G401 (cell line): Measurements from ENCODE around the gene CERKL. TPM values are rescaled to one million over a fixed set of nuclear protein-coding genes. Genes with fewer than 3 reads are reported as not detected.
A peak's percentile ranks its signal among the peaks of the same experiment; 100 is the strongest.

Source experiments
- DNase-seq: peaks from one replicate; pipeline ENCODE4 v3.0.0-alpha.2; 2015; ENCODE audit warnings: low spot score
- in situ Hi-C: cut with HindIII; loops from 2 replicates; pipeline ENCODE4 v1.10.0; 2016; ENCODE audit warnings: low sequenced_read_pairs, mixed read lengths
- total RNA-seq: library from RNA; depleted of rRNA; stranded (reverse); fragments of >200 nt; shearing (Covaris generic); gene quantifications from 2 replicates; pipeline ENCODE4 v1.2.3, GENCODE V29; 2014

CERKL gene
- total RNA-seq, 1 experiment from 2014 or later, result not detected

DNA sequence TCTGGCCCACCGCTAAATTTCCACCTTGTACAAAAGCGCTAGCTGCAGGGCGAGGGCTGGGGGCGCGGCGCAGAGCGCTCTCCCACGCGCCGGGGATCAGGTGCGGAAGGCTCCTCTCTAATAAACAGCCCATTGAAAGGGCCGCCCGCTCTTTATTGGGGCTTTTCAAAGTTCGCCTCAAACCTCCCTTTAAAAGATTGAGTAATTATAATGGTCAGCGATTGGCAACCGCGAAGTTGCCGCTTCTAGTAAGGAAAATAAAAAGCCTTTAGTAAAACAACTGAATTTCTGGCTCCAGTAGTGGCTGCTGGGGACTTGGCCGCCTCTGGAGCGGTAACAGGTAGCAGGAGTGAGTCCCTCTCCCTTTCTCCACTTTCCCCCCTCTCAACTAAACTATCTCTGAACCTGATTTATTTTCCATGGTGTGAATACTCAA is 22.7 kb upstream of the CERKL start:
- DNase-seq, result peak; percentile 58
- in situ Hi-C loops, result no loop called here

DNA sequence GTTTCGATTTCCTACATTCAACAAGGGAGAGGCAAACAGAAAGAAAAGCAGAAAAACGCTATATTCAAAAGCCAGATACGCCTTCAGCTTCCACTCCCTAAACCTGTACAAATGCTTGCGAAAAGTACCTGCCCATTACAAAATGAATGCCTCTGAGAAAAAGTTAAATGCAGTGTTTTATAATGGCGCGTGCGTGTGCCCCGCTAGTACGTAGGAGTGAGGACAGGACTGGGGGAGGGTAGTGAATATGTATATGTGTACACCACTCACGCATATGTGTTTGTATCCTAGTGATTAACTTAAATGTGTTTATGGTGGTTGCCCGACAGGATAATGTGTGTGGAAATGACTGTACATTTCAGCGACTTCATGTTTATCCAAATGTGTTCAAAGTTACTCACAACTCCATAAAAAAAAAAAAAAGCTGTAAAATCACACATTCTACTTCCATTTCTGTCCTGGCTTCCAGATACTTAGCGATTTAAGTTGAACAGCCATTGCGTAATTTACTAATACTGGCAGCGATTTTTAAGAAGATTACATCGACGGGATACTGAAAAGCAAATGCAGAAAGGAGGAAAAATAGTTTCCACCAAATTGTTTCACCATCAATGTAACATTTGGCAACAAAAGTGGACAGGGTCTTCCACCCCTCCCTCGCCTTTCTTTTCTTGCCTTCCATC is 22.1 kb upstream of the CERKL start:
- in situ Hi-C loops, result no loop called here
- DNase-seq, result peak; percentile 67

- in situ Hi-C loops, result no loop called here
- DNase-seq, result peak; percentile 74
Measured at GRCh38 chr2:181677912-181678586, 21.1 kb upstream of the CERKL start.

DNA sequence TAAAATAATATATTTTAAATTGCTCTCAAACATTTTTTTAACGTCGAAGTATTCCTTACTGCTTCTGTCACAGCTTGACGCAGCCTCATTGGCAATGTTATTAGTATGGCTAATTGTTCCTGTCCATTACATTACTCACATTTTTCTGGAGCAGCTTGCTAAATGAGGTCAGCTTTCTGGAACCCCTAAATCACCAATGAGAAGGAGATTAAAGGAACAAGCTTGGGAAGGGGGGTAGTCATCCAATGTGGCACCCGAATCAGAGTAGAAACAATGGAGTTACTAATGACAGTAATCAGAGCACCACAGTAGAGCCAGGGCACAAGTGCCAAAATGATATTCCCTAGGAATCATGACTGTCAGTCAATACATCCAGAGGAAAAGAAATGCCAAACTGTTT is 18.3 kb upstream of the CERKL start:
- in situ Hi-C loops, result no loop called here
- DNase-seq, result peak; percentile 80

GRCh38 chr2:181674461-181674860 is 17.6 kb upstream of the CERKL start:
- peak; percentile 82 for DNase-seq
- in situ Hi-C loops, result no loop called here

GRCh38 chr2:181673173-181673572 is 16.3 kb upstream of the CERKL start:
- in situ Hi-C loops, result no loop called here
- DNase-seq, result peak; percentile 93

DNA sequence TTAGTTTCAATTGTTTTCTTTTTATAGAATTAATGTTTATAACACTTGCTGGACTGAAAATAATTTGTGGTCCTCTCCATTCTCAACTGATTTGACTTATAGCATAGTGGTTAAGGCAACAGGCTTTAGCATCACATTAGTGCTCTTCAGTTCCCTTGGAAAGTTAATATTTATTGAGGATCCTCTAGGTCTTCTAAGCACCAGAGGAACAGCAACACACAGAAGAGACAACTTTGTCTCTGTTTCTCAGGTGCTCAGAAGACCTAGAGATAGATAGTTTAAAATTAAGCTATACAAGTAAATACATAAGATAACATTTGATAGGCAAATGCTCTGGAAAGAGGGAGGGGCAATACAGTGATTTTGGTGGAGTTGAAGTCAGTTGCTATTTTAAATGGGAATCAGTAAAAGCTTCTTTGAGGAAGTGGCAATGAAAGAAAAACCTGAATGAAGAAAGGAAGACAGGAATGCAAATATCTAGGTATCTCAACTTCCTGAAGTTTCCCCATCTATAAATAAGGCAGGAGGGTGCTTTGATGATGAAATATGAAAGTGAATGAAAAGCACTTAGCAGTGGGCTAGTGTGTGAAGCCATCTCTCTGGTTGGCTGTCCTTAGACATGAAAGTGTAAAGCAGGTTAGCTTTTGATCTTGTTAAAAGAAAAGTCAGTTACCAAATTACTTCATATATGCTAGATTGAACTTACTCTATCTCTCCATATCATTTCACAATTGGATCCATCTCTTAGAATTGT is 15.5 kb upstream of the CERKL start:
- in situ Hi-C loops, result no loop called here
- no peak for DNase-seq

DNA sequence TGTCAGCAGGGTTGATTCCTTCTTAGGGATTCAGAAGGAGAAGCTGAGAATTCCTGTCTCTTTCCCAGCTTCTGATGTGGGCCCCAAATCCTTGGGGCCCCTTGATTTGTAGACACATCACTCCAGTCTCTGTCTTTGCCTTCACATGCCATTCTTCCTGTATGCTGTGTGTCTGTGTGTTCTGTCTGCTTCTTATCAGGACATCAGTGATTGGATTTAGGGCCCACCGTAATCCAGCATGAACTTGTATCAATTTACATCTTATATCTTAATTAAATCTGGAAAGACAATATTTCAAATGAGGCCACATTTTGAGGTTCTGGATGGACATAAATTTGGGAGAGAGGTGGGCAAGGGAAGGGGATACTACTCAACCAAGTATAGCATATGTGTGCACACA is 13.7 kb upstream of the CERKL start:
- in situ Hi-C loops, result no loop called here

DNA sequence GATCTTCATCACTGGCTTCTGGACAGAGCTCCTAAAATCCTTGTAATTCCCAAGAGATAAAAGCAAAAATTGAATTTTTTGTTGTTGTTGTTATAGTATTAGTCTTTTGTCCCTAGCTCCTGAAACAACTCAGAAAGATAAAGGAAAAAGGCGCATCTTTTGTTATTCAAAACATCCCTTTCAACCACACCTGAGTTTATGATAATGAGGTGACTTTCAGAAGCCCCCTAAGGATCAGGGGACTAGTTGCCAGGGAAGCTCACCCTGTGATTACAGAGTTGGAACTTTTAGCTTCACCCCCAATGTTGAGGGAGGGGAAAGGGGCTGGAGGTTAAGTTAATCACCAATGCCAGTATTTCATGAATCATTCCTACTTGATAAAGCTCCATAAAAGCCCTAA is 10.3 kb upstream of the CERKL start:
- DNase-seq, result no peak
- in situ Hi-C loops, result no loop called here

More for the DNA sequence above, 13.7 kb upstream of the CERKL start:
- DNase-seq, result no peak

DNA sequence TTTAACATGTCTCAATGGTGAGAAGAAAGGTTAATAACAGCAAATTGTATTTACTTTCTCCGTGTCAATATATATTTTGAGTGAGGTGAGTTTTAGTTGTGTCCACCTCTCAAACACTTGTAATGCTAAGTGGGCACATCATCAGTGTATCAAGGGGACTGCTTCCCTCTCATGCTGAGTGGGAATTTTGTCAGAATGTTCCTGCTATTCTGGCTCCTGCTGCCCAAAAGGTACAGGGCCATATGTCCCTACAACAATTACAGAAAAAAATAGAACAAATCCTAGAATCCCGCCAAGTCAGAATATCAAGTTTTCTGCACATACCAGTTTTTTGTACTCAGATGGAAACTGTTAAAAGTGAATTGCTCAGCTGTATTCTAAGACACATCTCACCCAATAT is 5.4 kb upstream of the CERKL start:
- in situ Hi-C loops, result no loop called here

DNA sequence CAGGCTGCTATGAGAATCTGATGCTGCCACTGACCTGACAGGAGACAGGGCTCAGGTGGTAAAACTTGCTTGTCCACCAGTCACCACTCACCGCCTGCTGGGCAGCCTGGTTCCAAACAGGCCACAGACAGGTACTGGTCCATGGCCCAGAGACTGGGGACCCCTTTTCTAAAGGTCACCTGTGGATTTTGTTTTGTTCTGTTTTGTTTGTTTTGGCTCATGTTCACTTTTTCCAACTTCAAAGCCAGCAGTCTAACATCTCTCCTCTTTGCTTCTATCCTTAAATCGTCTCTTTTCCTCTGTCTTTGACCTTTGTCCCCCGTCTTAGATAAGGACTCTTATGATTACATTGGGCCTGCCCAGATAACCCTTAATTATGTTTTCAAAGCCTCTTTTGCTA is 3.3 kb upstream of the CERKL start:
- no peak for DNase-seq
- in situ Hi-C loops, result no loop called here

More for the DNA sequence above, 5.4 kb upstream of the CERKL start:
- DNase-seq, result peak; percentile 96

GRCh38 chr2:181658444-181658843 is 1.5 kb upstream of the CERKL start:
- DNase-seq, result peak; percentile 84
- in situ Hi-C loops, result no loop called here

DNA sequence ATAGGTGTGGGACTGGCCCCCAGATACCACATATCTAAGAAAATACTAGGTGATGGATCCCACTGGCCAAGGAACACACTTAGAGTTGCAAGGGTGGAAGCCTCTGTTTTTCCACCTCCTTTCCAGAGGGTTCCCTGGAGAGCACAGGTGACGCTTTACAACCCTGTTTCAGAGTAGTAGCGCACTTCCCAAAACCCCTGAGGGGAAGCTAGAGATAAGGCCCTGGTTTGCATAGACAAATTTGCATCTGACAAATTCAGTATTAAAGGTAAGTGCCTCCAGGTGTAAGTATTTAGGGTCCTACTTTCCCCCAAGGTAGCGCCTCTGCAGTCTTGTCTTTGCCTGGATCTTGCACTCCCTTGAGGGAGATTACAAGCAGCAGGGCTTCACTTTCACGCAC is 474 bp upstream of the CERKL start:
- in situ Hi-C loops, result no loop called here
- DNase-seq, result no peak

- in situ Hi-C loops, result no loop called here
- peak; percentile 80 for DNase-seq
Measured at GRCh38 chr2:181655519-181655918, 1.4 kb downstream of the CERKL start.

- in situ Hi-C loops, result no loop called here
- DNase-seq, result peak; percentile 71
Measured at GRCh38 chr2:181649436-181649979, 7.4 kb downstream of the CERKL start.

DNA sequence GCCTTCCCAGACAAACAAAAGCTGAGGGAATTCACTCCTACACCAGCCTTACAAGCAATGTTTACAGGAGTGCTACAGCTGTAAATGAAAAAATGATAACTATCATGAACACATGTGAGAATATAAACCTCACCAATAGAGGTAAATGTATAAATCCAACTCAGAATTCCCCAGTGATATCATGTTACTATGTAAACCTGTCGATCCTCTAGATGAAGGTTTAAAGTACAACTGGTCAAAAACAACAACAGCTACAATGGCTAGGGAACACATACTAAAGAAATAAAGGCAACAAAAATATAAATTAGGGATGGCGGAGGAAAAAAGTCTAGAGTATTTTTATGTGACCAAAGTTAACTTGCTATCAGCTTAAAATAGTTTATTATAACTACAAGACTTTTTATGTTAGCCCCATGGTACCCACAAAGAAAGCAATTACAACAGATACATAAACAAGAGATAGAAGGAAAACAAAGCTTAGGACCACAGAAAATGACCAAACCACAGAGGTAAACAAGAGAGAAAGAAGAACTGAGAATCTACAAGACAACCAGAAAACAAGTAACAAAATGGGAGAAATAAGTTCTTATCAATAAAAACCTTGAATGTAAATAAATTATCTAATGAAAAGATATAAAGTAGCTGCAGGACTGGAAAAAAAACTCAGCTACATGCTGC is 8.3 kb downstream of the CERKL start:
- no peak for DNase-seq
- in situ Hi-C loops, result no loop called here

DNA sequence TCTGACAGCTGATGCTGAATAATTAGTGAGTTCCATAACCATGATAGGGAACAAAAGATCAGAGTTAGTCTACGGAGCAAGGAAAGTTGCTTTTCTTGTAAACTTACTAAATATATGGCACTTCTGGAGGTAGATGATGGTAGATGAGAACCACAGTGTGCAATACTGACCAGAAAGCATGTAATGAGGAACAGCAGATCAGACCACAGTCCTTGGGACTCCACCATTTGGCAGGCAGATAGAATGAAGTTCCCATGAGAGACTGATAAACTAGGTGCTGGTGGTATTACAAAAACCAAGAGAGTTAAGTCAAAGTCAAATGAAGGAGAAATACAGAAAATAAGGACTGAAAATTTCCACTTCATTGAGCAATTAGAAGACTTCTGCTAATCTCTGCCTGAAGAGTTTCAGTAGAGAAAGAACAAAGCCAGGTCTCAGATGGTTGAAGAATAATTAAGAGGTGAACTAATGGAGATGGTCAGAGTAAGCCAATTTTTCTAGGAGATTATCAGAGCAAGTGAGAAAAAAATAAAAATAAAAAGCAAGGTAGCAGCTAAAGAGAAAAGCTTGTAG is 10.4 kb downstream of the CERKL start:
- in situ Hi-C loops, result no loop called here
- no peak for DNase-seq

DNA sequence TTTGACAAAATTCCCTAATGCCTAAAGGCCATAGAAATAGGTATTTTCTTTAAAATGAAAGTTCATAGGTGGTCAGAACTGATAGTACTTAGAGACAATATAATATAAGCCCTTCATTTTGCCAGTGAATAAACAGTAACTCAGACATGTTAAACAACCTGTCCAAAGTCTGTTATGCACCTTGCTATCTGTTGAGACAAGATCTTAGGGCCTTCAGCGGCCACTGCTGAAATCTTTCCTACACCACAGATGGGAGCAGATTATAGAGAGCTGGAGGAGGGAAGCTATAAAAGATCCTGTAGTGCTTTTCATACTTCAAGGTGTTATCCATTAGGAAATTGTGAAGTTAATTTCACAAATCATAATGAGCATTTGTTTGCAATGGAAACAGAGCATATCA is 13.8 kb downstream of the CERKL start:
- no peak for DNase-seq
- in situ Hi-C loops, result no loop called here

- DNase-seq, result no peak
Measured at GRCh38 chr2:181642086-181642485, 14.8 kb downstream of the CERKL start.

More at GRCh38 chr2:181642086-181642485, 14.8 kb downstream of the CERKL start:
- in situ Hi-C loops, result no loop called here
